TTC549 (cell line): ENCODE results near the gene ELL.

ENCODE experiments used
- FAIRE-seq: peaks from 2 replicates; lab custom pipeline; 2012; peaks lifted over from hg19 to GRCh38; lab: Jason Lieb, UNC

Gene ELL

GRCh38 chr19:18396471-18397241, 125.2 kb downstream of the ELL start:
- FAIRE-seq, result no peak

- FAIRE-seq, result no peak
These were observed 128.0 kb downstream of the ELL start for GRCh38 chr19:18393836-18394235.

- no peak for FAIRE-seq
These were observed 128.9 kb downstream of the ELL start for GRCh38 chr19:18392926-18393325.
